HL-60 (cell line): Measurements from ENCODE around the gene FTO.

Experiments used
- POLR2AphosphoS5 ChIP-seq: IDR thresholded peaks from 2 replicates; pipeline ENCODE4 v1.6.1; 2012; ENCODE audit warnings: low read depth
- TF ChIP-seq, protein P1 (sequence below): IDR thresholded peaks from one replicate; pipeline ENCODE4 v1.5.1; 2011; ENCODE audit warnings: low read length, control low read depth, inconsistent platforms; ENCODE audit not compliant: insufficient read depth
- TF ChIP-seq, protein P2 (sequence below): IDR thresholded peaks from 2 replicates; pipeline ENCODE4 v1.6.1; 2012; ENCODE audit warnings: low read depth; ENCODE audit not compliant: insufficient replicate concordance

DNA sequence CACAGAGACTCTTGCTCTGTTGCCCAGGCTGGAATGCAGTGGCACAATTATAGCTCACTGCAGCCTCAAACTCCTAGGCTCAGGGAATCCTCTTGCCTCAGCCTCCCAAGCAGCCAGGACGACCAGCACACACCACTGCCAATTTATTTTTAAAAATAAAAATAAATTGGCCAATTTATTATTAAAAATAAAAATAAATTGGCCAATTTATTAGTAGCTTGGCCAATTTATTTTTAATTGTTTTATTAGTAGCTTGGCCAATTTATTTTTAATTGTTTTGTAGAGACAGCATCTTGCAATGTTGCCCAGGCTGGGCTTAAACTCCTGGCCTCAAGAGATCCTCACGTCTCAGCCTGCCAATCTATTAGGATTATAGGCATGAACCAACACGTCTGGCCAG, 184.3 kb downstream of the FTO start:
- TF ChIP-seq, protein P1, sequence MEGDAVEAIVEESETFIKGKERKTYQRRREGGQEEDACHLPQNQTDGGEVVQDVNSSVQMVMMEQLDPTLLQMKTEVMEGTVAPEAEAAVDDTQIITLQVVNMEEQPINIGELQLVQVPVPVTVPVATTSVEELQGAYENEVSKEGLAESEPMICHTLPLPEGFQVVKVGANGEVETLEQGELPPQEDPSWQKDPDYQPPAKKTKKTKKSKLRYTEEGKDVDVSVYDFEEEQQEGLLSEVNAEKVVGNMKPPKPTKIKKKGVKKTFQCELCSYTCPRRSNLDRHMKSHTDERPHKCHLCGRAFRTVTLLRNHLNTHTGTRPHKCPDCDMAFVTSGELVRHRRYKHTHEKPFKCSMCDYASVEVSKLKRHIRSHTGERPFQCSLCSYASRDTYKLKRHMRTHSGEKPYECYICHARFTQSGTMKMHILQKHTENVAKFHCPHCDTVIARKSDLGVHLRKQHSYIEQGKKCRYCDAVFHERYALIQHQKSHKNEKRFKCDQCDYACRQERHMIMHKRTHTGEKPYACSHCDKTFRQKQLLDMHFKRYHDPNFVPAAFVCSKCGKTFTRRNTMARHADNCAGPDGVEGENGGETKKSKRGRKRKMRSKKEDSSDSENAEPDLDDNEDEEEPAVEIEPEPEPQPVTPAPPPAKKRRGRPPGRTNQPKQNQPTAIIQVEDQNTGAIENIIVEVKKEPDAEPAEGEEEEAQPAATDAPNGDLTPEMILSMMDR: no peak
- TF ChIP-seq POLR2AphosphoS5: no peak
- TF ChIP-seq, protein P2, sequence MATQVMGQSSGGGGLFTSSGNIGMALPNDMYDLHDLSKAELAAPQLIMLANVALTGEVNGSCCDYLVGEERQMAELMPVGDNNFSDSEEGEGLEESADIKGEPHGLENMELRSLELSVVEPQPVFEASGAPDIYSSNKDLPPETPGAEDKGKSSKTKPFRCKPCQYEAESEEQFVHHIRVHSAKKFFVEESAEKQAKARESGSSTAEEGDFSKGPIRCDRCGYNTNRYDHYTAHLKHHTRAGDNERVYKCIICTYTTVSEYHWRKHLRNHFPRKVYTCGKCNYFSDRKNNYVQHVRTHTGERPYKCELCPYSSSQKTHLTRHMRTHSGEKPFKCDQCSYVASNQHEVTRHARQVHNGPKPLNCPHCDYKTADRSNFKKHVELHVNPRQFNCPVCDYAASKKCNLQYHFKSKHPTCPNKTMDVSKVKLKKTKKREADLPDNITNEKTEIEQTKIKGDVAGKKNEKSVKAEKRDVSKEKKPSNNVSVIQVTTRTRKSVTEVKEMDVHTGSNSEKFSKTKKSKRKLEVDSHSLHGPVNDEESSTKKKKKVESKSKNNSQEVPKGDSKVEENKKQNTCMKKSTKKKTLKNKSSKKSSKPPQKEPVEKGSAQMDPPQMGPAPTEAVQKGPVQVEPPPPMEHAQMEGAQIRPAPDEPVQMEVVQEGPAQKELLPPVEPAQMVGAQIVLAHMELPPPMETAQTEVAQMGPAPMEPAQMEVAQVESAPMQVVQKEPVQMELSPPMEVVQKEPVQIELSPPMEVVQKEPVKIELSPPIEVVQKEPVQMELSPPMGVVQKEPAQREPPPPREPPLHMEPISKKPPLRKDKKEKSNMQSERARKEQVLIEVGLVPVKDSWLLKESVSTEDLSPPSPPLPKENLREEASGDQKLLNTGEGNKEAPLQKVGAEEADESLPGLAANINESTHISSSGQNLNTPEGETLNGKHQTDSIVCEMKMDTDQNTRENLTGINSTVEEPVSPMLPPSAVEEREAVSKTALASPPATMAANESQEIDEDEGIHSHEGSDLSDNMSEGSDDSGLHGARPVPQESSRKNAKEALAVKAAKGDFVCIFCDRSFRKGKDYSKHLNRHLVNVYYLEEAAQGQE: no peak
